Measurements from ENCODE around the gene PCNA.

GRCh38 chr20:5127859-5128424, 8.2 kb upstream of the PCNA start:
- TF ChIP-seq, protein P1, sequence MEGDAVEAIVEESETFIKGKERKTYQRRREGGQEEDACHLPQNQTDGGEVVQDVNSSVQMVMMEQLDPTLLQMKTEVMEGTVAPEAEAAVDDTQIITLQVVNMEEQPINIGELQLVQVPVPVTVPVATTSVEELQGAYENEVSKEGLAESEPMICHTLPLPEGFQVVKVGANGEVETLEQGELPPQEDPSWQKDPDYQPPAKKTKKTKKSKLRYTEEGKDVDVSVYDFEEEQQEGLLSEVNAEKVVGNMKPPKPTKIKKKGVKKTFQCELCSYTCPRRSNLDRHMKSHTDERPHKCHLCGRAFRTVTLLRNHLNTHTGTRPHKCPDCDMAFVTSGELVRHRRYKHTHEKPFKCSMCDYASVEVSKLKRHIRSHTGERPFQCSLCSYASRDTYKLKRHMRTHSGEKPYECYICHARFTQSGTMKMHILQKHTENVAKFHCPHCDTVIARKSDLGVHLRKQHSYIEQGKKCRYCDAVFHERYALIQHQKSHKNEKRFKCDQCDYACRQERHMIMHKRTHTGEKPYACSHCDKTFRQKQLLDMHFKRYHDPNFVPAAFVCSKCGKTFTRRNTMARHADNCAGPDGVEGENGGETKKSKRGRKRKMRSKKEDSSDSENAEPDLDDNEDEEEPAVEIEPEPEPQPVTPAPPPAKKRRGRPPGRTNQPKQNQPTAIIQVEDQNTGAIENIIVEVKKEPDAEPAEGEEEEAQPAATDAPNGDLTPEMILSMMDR (IDR thresholded peaks at IDR 0.05; ENCODE audit: low read length) = no peak
- no peak for TF ChIP-seq EZH2 (IDR thresholded peaks at IDR 0.05; ENCODE audit: borderline replicate concordance, low read length)

All from OCI-LY1 (cell line).